Measurements from ENCODE around the gene FNDC3A. TPM values are rescaled to one million over a fixed set of nuclear protein-coding genes. Genes with fewer than 3 reads are reported as not detected.
"Not testable (repeated sequence)": the region's sequence is repeated elsewhere in the genome, so short reads cannot be mapped to it uniquely, and the experiment has no call there.

The FNDC3A gene
- total RNA-seq, 1 donor: 25.9 TPM

- DNase-seq (ENCODE audit: low read depth in 2 of 3, low spot score in 2 of 3): peak in 1 of 3 donors; percentile 37
Measured at GRCh38 chr13:48976576-48977285, 1.0 kb downstream of the FNDC3A start.

DNA sequence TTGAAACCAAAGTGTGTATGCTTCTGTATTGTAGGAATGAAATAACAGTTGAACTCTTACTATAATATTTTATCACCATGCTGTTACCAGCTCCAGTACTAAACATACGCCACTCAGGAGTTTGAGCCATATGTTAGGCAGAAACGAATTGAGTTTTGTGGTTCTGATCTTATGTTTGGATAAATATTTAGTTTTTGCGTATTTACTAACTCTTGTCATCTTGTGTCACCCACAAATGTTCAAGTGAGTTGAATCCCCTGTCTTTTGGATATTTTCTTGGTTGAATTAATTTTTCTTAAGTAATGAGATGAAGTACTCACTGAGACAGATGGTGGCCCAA, 1.5 kb downstream of the FNDC3A start:
- peak in 1 of 3 donors; percentile 17 for DNase-seq (ENCODE audit: low read depth in 2 of 3, low spot score in 2 of 3)

DNA sequence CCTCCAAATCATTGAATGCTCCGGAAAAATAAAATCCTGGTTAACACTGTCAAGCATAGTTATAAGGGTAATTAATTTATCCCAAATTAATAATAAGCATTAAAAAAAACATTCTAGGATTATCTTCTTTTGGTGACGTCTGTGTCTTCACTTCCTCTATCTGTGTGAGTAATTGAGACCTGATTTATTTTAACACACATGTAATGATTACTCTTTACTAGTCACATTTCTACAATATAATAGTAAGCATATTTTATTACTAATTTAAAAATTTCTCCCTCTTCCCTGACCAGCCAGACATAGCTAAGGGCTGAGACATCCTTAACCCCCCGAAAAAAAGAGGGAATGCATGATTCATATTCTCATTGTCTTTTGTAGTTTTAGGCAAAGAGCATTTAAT, 2.3 kb downstream of the FNDC3A start:
- DNase-seq (ENCODE audit: low read depth in 2 of 3, low spot score in 2 of 3): no peak

GRCh38 chr13:48978942-48979601, 3.4 kb downstream of the FNDC3A start:
- no peak for DNase-seq (ENCODE audit: low read depth in 2 of 3, low spot score in 2 of 3)

DNA sequence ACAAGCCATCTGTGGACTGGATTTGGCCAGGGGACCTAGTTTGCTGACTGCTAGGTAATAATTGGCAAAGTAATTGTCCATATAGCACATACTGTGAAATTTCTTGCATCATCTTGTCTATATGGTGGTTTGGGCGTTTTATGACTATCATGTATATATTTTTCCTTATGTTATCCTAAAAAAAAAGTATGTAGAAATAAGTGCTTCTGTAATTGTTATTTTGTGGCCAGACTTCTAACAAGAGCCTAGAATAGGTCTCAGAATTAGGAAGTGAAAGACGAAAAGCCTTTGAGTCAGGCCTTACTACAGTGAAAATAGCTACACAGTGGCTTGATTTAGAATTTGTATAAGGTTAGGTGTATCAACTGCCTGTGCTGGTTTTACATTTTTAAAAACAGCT, 4.2 kb downstream of the FNDC3A start:
- DNase-seq (ENCODE audit: low read depth in 2 of 3, low spot score in 2 of 3): peak in 1 of 3 donors; percentile 38

DNA sequence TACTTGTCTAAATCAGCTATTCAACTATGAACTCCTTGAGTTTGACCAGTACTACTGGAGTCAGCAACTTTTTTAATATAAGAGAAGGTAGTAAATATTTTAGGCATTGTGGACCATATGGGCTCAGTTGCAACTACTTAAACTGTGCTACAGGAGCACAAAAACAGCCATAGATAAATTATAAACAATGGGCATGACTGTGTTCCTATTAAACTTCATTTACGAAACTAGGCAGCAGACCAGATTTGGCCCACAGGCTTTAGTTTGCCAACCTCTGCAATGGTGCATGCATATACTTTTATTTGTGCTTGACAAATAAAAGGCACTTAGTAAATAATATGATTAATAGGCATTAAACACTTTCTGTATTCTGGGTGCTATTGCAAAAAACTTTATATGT, 7.6 kb downstream of the FNDC3A start:
- no peak for DNase-seq (ENCODE audit: low read depth in 2 of 3, low spot score in 2 of 3)

GRCh38 chr13:48985756-48986155, 10.0 kb downstream of the FNDC3A start:
- DNase-seq (ENCODE audit: low read depth in 2 of 3, low spot score in 2 of 3): no peak

- no peak for DNase-seq (ENCODE audit: low read depth in 2 of 3, low spot score in 2 of 3)
Measured at GRCh38 chr13:48990900-48991299, 15.2 kb downstream of the FNDC3A start.

DNA sequence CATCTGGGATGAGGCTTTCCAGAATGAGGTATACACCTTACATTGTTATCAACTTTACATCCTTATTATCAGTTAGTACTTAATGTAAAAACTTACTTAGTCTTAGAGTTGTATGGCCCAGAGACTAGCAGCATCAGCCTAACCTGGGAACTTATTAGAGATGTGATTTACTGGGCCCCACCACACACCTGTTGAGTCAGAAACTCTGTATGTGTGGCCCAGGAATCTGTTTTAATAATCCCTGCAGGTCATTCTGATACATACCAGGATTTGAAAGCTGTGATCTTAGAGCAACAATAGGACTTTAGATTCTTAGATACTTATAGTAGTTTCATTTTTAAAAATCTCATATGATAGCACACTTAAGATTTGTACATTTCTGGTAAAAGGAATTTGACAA, 17.4 kb downstream of the FNDC3A start:
- no peak for DNase-seq (ENCODE audit: low read depth in 2 of 3, low spot score in 2 of 3)

- DNase-seq (ENCODE audit: low read depth in 2 of 3, low spot score in 2 of 3): no peak
Measured at GRCh38 chr13:48994706-48995105, 19.0 kb downstream of the FNDC3A start.

GRCh38 chr13:48998641-48999292, 23.1 kb downstream of the FNDC3A start:
- no peak for DNase-seq (ENCODE audit: low read depth in 2 of 3, low spot score in 2 of 3)

- no peak for DNase-seq (ENCODE audit: low read depth in 2 of 3, low spot score in 2 of 3)
Measured at GRCh38 chr13:49000247-49000646, 24.5 kb downstream of the FNDC3A start.

DNA sequence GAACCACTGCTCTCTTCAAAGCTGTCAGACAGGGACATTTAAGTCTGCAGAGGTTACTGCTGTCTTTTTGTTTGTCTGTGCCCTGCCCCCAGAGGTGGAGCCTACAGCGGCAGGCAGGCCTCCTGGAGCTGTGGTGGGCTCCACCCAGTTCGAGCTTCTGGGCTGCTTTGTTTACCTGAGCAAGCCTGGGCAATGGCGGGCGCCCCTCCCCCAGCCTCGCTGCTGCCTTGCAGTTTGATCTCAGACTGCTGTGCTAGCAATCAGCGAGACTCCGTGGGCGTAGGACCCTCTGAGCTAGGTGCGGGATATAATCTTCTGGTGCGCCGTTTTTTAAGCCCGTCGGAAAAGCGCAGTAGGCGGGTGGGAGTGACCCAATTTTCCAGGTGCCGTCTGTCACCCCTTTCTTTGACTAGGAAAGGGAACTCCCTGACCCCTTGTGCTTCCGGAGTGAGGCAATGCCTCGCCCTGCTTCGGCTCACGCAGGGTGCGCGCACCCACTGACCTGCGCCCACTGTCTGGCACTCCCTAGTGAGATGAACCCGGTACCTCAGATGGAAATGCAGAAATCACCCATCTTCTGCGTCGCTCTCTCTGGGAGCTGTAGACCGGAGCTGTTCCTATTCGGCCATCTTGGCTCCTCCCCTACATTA, 43.4 kb downstream of the FNDC3A start:
- not testable (repeated sequence) for DNase-seq (ENCODE audit: low read depth in 2 of 3, low spot score in 2 of 3)

DNA sequence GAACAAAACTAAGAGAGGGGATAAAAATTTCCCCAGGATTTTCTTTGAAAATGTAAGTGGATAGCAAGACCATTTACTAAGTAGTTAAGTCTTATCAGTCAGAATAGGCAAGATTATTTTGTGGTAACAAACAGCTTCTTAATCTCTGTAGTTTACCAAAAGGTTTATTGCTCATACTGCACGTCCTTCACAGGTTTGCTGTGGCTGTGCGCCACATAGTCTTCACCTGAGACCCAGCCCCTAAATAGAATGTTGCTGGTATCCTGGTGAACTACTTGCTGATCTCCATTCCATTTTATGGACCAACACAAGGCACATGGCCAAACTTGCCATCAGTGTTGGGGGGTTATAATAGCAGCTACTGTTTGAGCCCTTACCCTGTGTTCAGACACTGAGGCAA, 44.6 kb downstream of the FNDC3A start:
- no peak for DNase-seq (ENCODE audit: low read depth in 2 of 3, low spot score in 2 of 3)

GRCh38 chr13:49020940-49021553, 45.3 kb downstream of the FNDC3A start:
- no peak for DNase-seq (ENCODE audit: low read depth in 2 of 3, low spot score in 2 of 3)

DNA sequence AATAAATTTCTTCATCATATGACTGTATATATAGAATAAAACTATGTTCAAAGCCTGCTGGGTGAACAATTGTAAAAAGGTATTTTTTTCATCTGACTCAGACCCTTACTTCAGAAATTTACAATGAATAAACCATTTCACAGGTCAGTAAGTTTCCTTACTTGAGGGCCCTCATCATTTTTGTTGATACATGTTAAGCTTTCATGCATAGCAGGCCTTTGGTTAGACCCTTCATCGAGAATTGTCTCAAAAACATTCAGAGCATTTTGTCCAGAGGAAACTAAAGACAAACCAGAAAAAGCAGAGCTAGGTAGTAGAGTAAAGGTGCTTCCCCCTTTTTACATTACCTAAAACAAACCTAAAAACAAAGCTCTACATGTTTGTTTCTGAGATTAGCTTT, 46.2 kb downstream of the FNDC3A start:
- no peak for DNase-seq (ENCODE audit: low read depth in 2 of 3, low spot score in 2 of 3)

DNA sequence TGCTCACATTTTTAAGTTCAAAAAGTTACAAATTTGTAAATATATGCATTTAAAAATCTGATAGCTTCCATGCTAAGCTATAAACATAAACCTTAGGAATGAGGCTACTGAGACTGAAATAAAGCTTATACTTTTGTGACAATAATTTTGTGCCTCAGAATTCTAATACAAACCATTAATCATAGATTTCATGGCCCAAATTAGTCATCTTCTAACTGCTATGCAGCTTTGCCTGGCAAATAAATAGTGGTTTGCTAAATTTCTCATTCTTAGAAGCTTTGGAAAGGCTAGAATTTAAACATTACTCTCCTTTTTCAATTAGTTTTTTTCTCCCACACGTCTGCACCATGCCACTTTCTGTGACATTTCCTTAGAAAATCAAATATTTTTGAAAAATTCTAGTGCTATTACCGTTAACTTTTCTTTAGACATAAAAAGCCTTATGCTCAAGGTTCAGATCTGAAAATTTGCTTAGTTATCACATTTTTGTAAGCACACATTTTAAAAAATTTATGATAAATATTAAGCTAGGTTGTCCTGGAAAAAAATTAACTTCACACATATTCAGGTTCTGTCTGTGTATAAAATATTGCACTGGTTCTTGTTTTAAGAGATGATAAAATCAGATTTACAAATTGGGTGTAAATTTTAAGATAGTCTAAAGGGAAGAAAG, 46.9 kb downstream of the FNDC3A start:
- DNase-seq (ENCODE audit: low read depth in 2 of 3, low spot score in 2 of 3): no peak

DNA sequence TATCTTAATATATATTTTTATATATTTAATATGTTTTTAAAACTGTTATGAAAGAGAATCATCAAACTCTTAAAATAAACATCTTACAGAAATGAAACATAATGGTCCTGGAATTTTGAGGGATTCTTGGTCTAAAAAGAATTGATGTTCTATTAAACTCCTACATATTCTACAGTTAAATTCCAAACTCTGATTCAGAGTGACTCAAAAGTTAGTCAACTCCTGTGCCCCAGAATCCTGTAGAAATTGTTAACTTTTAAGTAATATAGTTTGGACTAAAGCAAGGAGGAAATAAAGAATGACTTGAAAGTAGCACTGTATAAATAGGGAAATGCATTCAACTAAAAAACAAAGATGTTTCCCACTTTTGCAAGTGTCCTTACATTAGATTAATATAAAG, 47.7 kb downstream of the FNDC3A start:
- no peak for DNase-seq (ENCODE audit: low read depth in 2 of 3, low spot score in 2 of 3)

GRCh38 chr13:49026851-49027250, 51.1 kb downstream of the FNDC3A start:
- no peak for DNase-seq (ENCODE audit: low read depth in 2 of 3, low spot score in 2 of 3)

DNA sequence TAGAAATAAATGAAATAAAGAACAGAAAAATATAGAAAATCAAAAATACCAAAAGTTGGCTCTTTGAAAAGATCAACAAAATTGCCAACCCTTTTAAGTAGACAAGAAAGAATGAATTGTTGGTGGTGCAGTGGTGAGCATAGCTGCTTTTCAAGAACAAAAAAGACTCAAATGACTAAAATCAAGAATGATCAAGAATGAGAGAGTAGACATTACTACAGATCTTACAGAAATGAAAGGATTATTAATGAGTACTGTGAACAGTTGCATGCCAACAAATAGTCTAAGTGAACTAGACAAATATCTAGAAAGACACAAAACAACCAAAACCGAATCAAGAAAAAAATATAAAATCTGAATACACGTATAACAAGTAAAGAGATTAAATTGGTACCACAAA, 53.9 kb downstream of the FNDC3A start:
- no peak for DNase-seq (ENCODE audit: low read depth in 2 of 3, low spot score in 2 of 3)

DNA sequence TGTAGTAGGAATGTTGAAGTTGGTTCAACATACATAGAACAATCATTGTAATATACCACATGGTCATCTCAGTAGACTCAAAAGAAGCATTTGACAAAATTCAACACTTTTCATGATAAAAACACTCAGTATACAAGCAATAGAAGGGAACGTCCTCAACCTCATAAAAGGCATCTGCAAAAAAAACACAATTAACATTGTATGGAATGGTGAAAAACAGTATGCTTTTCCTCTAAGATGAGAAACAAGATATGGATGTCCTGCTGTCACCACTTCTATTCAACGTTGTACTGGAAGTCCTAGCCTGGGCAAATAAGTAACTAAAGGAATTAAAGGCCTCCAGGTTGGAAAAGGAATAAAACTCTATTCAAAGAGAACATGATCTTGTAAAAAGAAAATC, 54.5 kb downstream of the FNDC3A start:
- no peak for DNase-seq (ENCODE audit: low read depth in 2 of 3, low spot score in 2 of 3)

All from hematopoietic multipotent progenitor cell (in vitro differentiated cells).